ENCODE measurements around the gene AFG3L2. TPM values are rescaled to one million over a fixed set of nuclear protein-coding genes. Genes with fewer than 3 reads are reported as not detected.

The AFG3L2 gene
- total RNA-seq, 1 donor from 2014 or later = 55.3 TPM

DNA sequence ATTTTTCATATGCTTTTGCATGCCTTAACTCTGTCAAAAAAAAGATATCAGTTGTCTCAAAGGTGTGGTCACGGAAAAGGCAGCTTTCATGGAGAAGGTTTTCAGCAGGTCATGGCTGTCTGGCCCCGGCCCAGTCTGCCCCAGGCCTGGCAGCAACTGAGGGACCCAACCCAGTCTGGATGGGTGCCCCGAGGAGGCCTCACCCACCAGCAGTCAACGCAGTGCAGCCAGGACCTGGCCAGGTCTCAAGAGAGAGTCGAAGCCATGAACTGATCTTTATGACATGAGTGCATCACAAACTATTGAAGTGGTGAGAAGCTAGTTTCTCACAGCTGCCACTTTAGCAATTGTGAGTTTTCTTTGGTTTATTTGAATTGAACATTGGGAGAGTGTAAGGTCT lies 61.1 kb downstream of the AFG3L2 start:
- H3K4me3 Mint-ChIP-seq = no peak overlapping the region
- no peaks in the 10 kb centered on the region for H3K27me3 Mint-ChIP-seq (ENCODE audit: low read depth)
- peaks cover 30% of the 10 kb centered on the region for H3K36me3 Mint-ChIP-seq (ENCODE audit: low read depth)
- TF ChIP-seq CTCF (conservative IDR thresholded peaks at IDR 0.05) = no peak
- no peak for DNase-seq (ENCODE audit: low read depth, low spot score)
- peaks cover 4% of the 10 kb centered on the region for H3K9me3 Mint-ChIP-seq
- H3K27ac Mint-ChIP-seq (ENCODE audit: unreplicated experiment) = no peak overlapping the region
- H3K4me1 Mint-ChIP-seq = peaks cover 19% of the 10 kb centered on the region

GRCh38 chr18:12315490-12315889 lies 61.5 kb downstream of the AFG3L2 start:
- peaks cover 32% of the 10 kb centered on the region for H3K36me3 Mint-ChIP-seq (ENCODE audit: low read depth)
- H3K4me1 Mint-ChIP-seq = peaks cover 17% of the 10 kb centered on the region
- DNase-seq (ENCODE audit: low read depth, low spot score) = no peak
- H3K9me3 Mint-ChIP-seq = peaks cover 7% of the 10 kb centered on the region
- TF ChIP-seq CTCF (conservative IDR thresholded peaks at IDR 0.05) = no peak
- no peak overlapping the region for H3K4me3 Mint-ChIP-seq
- H3K27ac Mint-ChIP-seq (ENCODE audit: unreplicated experiment) = peak overlapping the region; percentile 88
- H3K27me3 Mint-ChIP-seq (ENCODE audit: low read depth) = no peaks in the 10 kb centered on the region

GRCh38 chr18:12314591-12315305 lies 62.3 kb downstream of the AFG3L2 start:
- TF ChIP-seq CTCF (conservative IDR thresholded peaks at IDR 0.05) = no peak

GRCh38 chr18:12313530-12314245 lies 63.3 kb downstream of the AFG3L2 start:
- no peak for DNase-seq (ENCODE audit: low read depth, low spot score)
- Mint-ChIP-seq H3K27me3 (ENCODE audit: low read depth) (peaks cover 6% of the 10 kb centered on the region), H3K27ac (ENCODE audit: unreplicated experiment) (no peak overlapping the region), H3K36me3 (ENCODE audit: low read depth) (peaks cover 36% of the 10 kb centered on the region), H3K9me3 (peaks cover 7% of the 10 kb centered on the region), H3K4me3 (peak overlapping the region; percentile 32), H3K4me1 (peaks cover 23% of the 10 kb centered on the region)
- TF ChIP-seq CTCF (conservative IDR thresholded peaks at IDR 0.05) = no peak

More at GRCh38 chr18:12314591-12315305, 62.3 kb downstream of the AFG3L2 start:
- Mint-ChIP-seq H3K4me3 (no peak overlapping the region), H3K36me3 (ENCODE audit: low read depth) (peaks cover 33% of the 10 kb centered on the region), H3K4me1 (peaks cover 19% of the 10 kb centered on the region), H3K27ac (ENCODE audit: unreplicated experiment) (no peak overlapping the region), H3K9me3 (peaks cover 7% of the 10 kb centered on the region), H3K27me3 (ENCODE audit: low read depth) (peaks cover under 1% of the 10 kb centered on the region)
- no peak for DNase-seq (ENCODE audit: low read depth, low spot score)

- Mint-ChIP-seq H3K4me3 (no peak overlapping the region), H3K36me3 (ENCODE audit: low read depth) (peaks cover 36% of the 10 kb centered on the region), H3K27me3 (ENCODE audit: low read depth) (peaks cover 7% of the 10 kb centered on the region), H3K4me1 (peaks cover 15% of the 10 kb centered on the region), H3K9me3 (peaks cover 7% of the 10 kb centered on the region), H3K27ac (ENCODE audit: unreplicated experiment) (no peak overlapping the region)
- no peak for DNase-seq (ENCODE audit: low read depth, low spot score)
- TF ChIP-seq CTCF (conservative IDR thresholded peaks at IDR 0.05) = no peak
These were observed 64.1 kb downstream of the AFG3L2 start for GRCh38 chr18:12312976-12313375.
